ENCODE data around the gene SPAG4.

GRCh38 chr20:35621560-35621946, 5.9 kb downstream of the SPAG4 start:
- TF ChIP-seq SRF (IDR thresholded peaks at IDR 0.05; ENCODE audit: low read depth in 2 of 2, low read length in 2 of 2) (no peak), CTCF (IDR thresholded peaks at IDR 0.05 in 2 of 3, conservative IDR thresholded peaks at IDR 0.05 in 1 of 3; ENCODE audit: control insufficient read depth in 2 of 3, extremely low read depth in 1 of 3, insufficient read depth in 1 of 3, low read depth in 3 of 3, low read length in 3 of 3) (no peak)

Data from GM12878 (cell line).